Transverse colon (tissue), 4 donors: Measurements from ENCODE around the gene NBEA. TPM values are rescaled to one million over a fixed set of nuclear protein-coding genes. Genes with fewer than 3 reads are reported as not detected.

Experiments used
- DNase-seq: peaks from one replicate; pipeline ENCODE4 v3.0.0-alpha.2; 2019
- H3K27ac ChIP-seq, 4 donors: fragments of 200-600 bp; sonication (generic); 2 replicates each; pipeline ENCODE4 v1.5.1; 2016 to 2018; ENCODE audit warnings: inconsistent platforms in 4 of 4
- H3K27me3 ChIP-seq: fragments of 200-600 bp; sonication (generic); 2 replicates; pipeline ENCODE4 v1.5.1; 2017; ENCODE audit warnings: inconsistent platforms
- H3K36me3 ChIP-seq, 4 donors: fragments of 200-600 bp; sonication (generic); 2 replicates each; pipeline ENCODE4 v1.5.1; 2017 to 2019; ENCODE audit warnings: inconsistent platforms in 4 of 4
- H3K4me1 ChIP-seq, 4 donors: fragments of 200-600 bp; sonication (generic); 2 replicates each; pipeline ENCODE4 v1.5.1; 2017 to 2020; ENCODE audit warnings: inconsistent platforms in 4 of 4
- H3K4me3 ChIP-seq, 4 donors: fragments of 200-600 bp; sonication (generic); 1 replicate in 1 of 4; 2 replicates in 3 of 4; pipeline versions ENCODE4 v1.5.1 to v1.6.1; 2017 to 2019; ENCODE audit warnings: inconsistent platforms in 4 of 4
- H3K9me3 ChIP-seq, 2 donors: fragments of 200-600 bp; sonication (generic); 2 replicates each; pipeline ENCODE4 v1.5.1; 2017 to 2019; ENCODE audit warnings: inconsistent platforms in 2 of 2
- CTCF ChIP-seq, 5 experiments: fragments of 200-600 bp in 3 of 5; fragments of 450-650 bp in 2 of 5; sonication (generic) in 3 of 5; IDR thresholded peaks; 1 replicate in 2 of 5; 2 replicates in 3 of 5; pipeline ENCODE4 v1.5.1; 2016 to 2017; ENCODE audit warnings: antibody characterized with exemption in 5 of 5, inconsistent platforms in 3 of 5, mild to moderate bottlenecking in 2 of 5, moderate library complexity in 1 of 5
- EP300 ChIP-seq: sonication (generic); formaldehyde crosslinking; IDR thresholded peaks from one replicate; pipeline ENCODE4 v1.6.1; 2017; ENCODE audit warnings: antibody characterized with exemption, low read depth
- POLR2A ChIP-seq: fragments of 450-650 bp; IDR thresholded peaks from one replicate; pipeline ENCODE4 v1.6.1; 2016; ENCODE audit warnings: antibody characterized with exemption, mild to moderate bottlenecking, moderate library complexity
- POLR2AphosphoS5 ChIP-seq, 3 donors: sonication (generic); formaldehyde crosslinking; IDR thresholded peaks; one replicate each; pipeline ENCODE4 v1.6.1; 2016; ENCODE audit warnings: antibody characterized with exemption in 3 of 3
- WGBS, 2 donors: methylation state at CpG; one replicate each; pipeline ENCODE4 v1.1.5; 2018; ENCODE audit warnings: low coverage in 1 of 2; 5-methylcytosine and 5-hydroxymethylcytosine counted together
- in situ Hi-C, 4 donors: fragments of 200-750 bp; cut with MboI; loops; one replicate each; pipeline versions ENCODE4 v1.15.0 to v1.15.1; 2017; ENCODE audit warnings: low sequenced_read_pairs in 3 of 4, low pct_ligation_motif_present in 1 of 4, low pct_unique_long_range_greater_than_20kb in 1 of 4
- intact Hi-C: fragments of 100-400 bp; cut with DNase I; formaldehyde crosslinking; loops from one replicate; pipeline ENCODE4 v1.15.1; 2023; ENCODE audit warnings: low total_unique reads
- total RNA-seq, 4 donors: library from RNA; depleted of rRNA; stranded (reverse); fragments of >200 nt; gene quantifications; one replicate each; pipeline ENCODE4 v1.1.0, GENCODE V29; 2016

NBEA gene
- total RNA-seq, 4 donors from 2014 or later = 8.2 to 21.1 (median 12.5) TPM

- WGBS, 2 donors = 81 to 90% methylated on average over 4 to 6 of the region's 6 CpGs
- Histone ChIP-seq H3K4me3 (no peak overlapping the region), H3K9me3 (no peaks in the 10 kb centered on the region), H3K36me3 (no peaks in the 10 kb centered on the region), H3K27ac (no peak overlapping the region), H3K4me1 (no peaks in the 10 kb centered on the region), H3K27me3 (no peaks in the 10 kb centered on the region)
- in situ Hi-C loops (no loop called here), intact Hi-C loops (no loop called here)
- DNase-seq = no peak
- no peak for TF ChIP-seq POLR2AphosphoS5 (IDR thresholded peaks at IDR 0.05)
- no peak for TF ChIP-seq CTCF (IDR thresholded peaks at IDR 0.05)
- TF ChIP-seq EP300 = no peak
- TF ChIP-seq POLR2A = no peak
Observed at GRCh38 chr13:35681685-35682084, 739.6 kb downstream of the NBEA start.

- intact Hi-C loops = no loop called here
Observed at GRCh38 chr13:35684432-35684831, 742.4 kb downstream of the NBEA start.

GRCh38 chr13:35687336-35687735 is 745.3 kb downstream of the NBEA start:
- 76 to 79% methylated on average over 2 to 4 of the region's 4 CpGs for WGBS, 2 donors
- Histone ChIP-seq H3K27ac (no peak overlapping the region), H3K36me3 (no peaks in the 10 kb centered on the region), H3K27me3 (no peaks in the 10 kb centered on the region), H3K4me1 (no peaks in the 10 kb centered on the region), H3K4me3 (no peak overlapping the region), H3K9me3 (no peaks in the 10 kb centered on the region)
- no peak for DNase-seq
- TF ChIP-seq CTCF (IDR thresholded peaks at IDR 0.05) (no peak), EP300 (no peak), POLR2AphosphoS5 (IDR thresholded peaks at IDR 0.05) (no peak), POLR2A (no peak)
- in situ Hi-C loops (no loop called here), intact Hi-C loops (no loop called here)

More at GRCh38 chr13:35684432-35684831, 742.4 kb downstream of the NBEA start:
- no peaks in the 10 kb centered on the region for H3K4me1 ChIP-seq
- no peaks in the 10 kb centered on the region for H3K36me3 ChIP-seq
- TF ChIP-seq POLR2AphosphoS5 (IDR thresholded peaks at IDR 0.05) (no peak), EP300 (no peak), CTCF (IDR thresholded peaks at IDR 0.05) (no peak), POLR2A (no peak)
- no peak overlapping the region for H3K4me3 ChIP-seq
- H3K27ac ChIP-seq = no peak overlapping the region
- 86 to 87% methylated on average over 5 of the region's 5 CpGs for WGBS, 2 donors
- in situ Hi-C loops = no loop called here
- DNase-seq = no peak
- no peaks in the 10 kb centered on the region for H3K9me3 ChIP-seq
- no peaks in the 10 kb centered on the region for H3K27me3 ChIP-seq

GRCh38 chr13:35690581-35691207 is 748.6 kb downstream of the NBEA start:
- no peaks in the 10 kb centered on the region for H3K4me1 ChIP-seq
- intact Hi-C loops (no loop called here), in situ Hi-C loops (no loop called here)
- H3K36me3 ChIP-seq = no peaks in the 10 kb centered on the region
- no peaks in the 10 kb centered on the region for H3K9me3 ChIP-seq
- TF ChIP-seq POLR2A (no peak), EP300 (no peak), POLR2AphosphoS5 (IDR thresholded peaks at IDR 0.05) (no peak), CTCF (IDR thresholded peaks at IDR 0.05) (no peak)
- no peak for DNase-seq
- WGBS, 2 donors = 65 to 100% methylated on average over 1 to 8 of the region's 8 CpGs
- H3K27ac ChIP-seq = no peak overlapping the region
- no peaks in the 10 kb centered on the region for H3K27me3 ChIP-seq
- H3K4me3 ChIP-seq = no peak overlapping the region
